Neural cell (in vitro differentiated cells): ENCODE data around the gene TBC1D16. TPM values are rescaled to one million over a fixed set of nuclear protein-coding genes. Genes with fewer than 3 reads are reported as not detected.

ENCODE experiments used
- H2AFZ ChIP-seq: fragments of 200-600, 300-800 bp; sonication (generic), shearing (Covaris generic); 2 replicates; pipeline ENCODE4 v1.6.0; 2014; ENCODE audit warnings: low read depth, mild to moderate bottlenecking, antibody characterized with exemption, low read length, moderate library complexity
- H3F3A ChIP-seq: fragments of 200-600 bp; shearing (Covaris generic); 2 replicates; pipeline ENCODE4 v1.6.1; 2016; ENCODE audit warnings: mild to moderate bottlenecking, moderate library complexity, mixed read lengths, antibody characterized with exemption, low read length; ENCODE audit not compliant: insufficient read depth, poor library complexity, severe bottlenecking
- H3K27ac ChIP-seq: fragments of 200-600, 300-800 bp; sonication (generic), shearing (Covaris generic); 2 replicates; pipeline ENCODE4 v1.5.1; 2014; ENCODE audit warnings: mild to moderate bottlenecking, low read length, moderate library complexity
- H3K27me3 ChIP-seq: fragments of 300-800, 200-600 bp; sonication (generic), shearing (Covaris generic); 2 replicates; pipeline ENCODE4 v1.6.0; 2014; ENCODE audit warnings: mild to moderate bottlenecking, low read depth, low read length, moderate library complexity; ENCODE audit not compliant: insufficient read depth
- H3K36me3 ChIP-seq: fragments of 300-800, 200-600 bp; sonication (generic), shearing (Covaris generic); 2 replicates; pipeline ENCODE4 v1.5.1; 2014; ENCODE audit warnings: mild to moderate bottlenecking, antibody characterized with exemption, low read length, moderate library complexity; ENCODE audit not compliant: insufficient read depth
- H3K4me2 ChIP-seq: fragments of 300-800, 200-600 bp; sonication (generic), shearing (Covaris generic); 2 replicates; pipeline ENCODE4 v1.6.0; 2014; ENCODE audit warnings: mild to moderate bottlenecking, low read length
- H3K4me3 ChIP-seq: fragments of 300-800, 200-600 bp; sonication (generic), shearing (Covaris generic); 2 replicates; pipeline ENCODE4 v1.5.1; 2014; ENCODE audit warnings: mild to moderate bottlenecking, low read length, moderate library complexity
- H3K79me2 ChIP-seq: fragments of 200-600 bp; shearing (Covaris generic); replicated peaks from 2 replicates; pipeline ENCODE4 v1.6.0; 2014; ENCODE audit warnings: mild to moderate bottlenecking, low read length, moderate library complexity; ENCODE audit not compliant: insufficient read depth
- H3K9ac ChIP-seq: fragments of 300-800, 200-600 bp; sonication (generic), shearing (Covaris generic); 2 replicates; pipeline ENCODE4 v1.6.1; 2016; ENCODE audit warnings: mild to moderate bottlenecking, low read length, mixed read lengths
- H3K9me2 ChIP-seq: fragments of 200-600 bp; shearing (Covaris generic); 2 replicates; pipeline ENCODE4 v1.6.1; 2016; ENCODE audit warnings: mild to moderate bottlenecking, low read length, mixed read lengths; ENCODE audit not compliant: insufficient read depth
- H3K9me3 ChIP-seq: fragments of 200-600, 300-800 bp; sonication (generic), shearing (Covaris generic); 2 replicates; pipeline ENCODE4 v1.6.1; 2016; ENCODE audit warnings: mild to moderate bottlenecking, mixed run types, low read length, moderate library complexity, mixed read lengths
- H4K20me1 ChIP-seq: fragments of 200-600 bp; shearing (Covaris generic); 2 replicates; pipeline ENCODE4 v1.6.1; 2016; ENCODE audit warnings: mild to moderate bottlenecking, mixed run types; ENCODE audit not compliant: insufficient read depth
- EP300 ChIP-seq: fragments of 450-650 bp; conservative IDR thresholded peaks from 2 replicates; pipeline ENCODE4 v1.6.1; 2014; ENCODE audit warnings: antibody characterized with exemption, mild to moderate bottlenecking, moderate library complexity; ENCODE audit not compliant: poor library complexity, severe bottlenecking
- EZH2 ChIP-seq: fragments of 200-600, 300-800 bp; shearing (Covaris generic), sonication (generic); IDR thresholded peaks from 2 replicates; pipeline ENCODE4 v1.6.1; 2014; ENCODE audit warnings: antibody characterized with exemption, low read length, borderline replicate concordance, mild to moderate bottlenecking; ENCODE audit not compliant: insufficient read depth, poor library complexity, severe bottlenecking
- MXI1 ChIP-seq: fragments of 450-650 bp; conservative IDR thresholded peaks from 2 replicates; pipeline ENCODE4 v1.6.1; 2014; ENCODE audit warnings: antibody characterized with exemption, mild to moderate bottlenecking; ENCODE audit not compliant: poor library complexity, severe bottlenecking
- POLR2AphosphoS5 ChIP-seq: IDR thresholded peaks from 2 replicates; pipeline ENCODE4 v1.6.1; 2012
- RAD21 ChIP-seq: fragments of 450-650 bp; conservative IDR thresholded peaks from 2 replicates; pipeline ENCODE4 v1.6.1; 2014; ENCODE audit warnings: antibody characterized with exemption, mild to moderate bottlenecking, moderate library complexity
- REST ChIP-seq: IDR thresholded peaks from 2 replicates; pipeline ENCODE4 v1.6.1; 2012; ENCODE audit warnings: borderline replicate concordance
- SMC3 ChIP-seq: fragments of 450-650 bp; conservative IDR thresholded peaks from 2 replicates; pipeline ENCODE4 v1.6.1; 2014; ENCODE audit warnings: antibody characterized with exemption, mild to moderate bottlenecking, moderate library complexity; ENCODE audit not compliant: poor library complexity
- TAF1 ChIP-seq: IDR thresholded peaks from 2 replicates; pipeline ENCODE4 v1.6.1; 2012; ENCODE audit warnings: low read depth
- polyA plus RNA-seq: library from polyadenylated mRNA; depleted of rRNA; stranded (reverse); fragments of >200 nt; gene quantifications from 2 replicates; pipeline ENCODE4 v1.2.3, GENCODE V29; 2014
- TF ChIP-seq, protein P1 (sequence below): fragments of 450-650 bp; IDR thresholded peaks from 2 replicates; pipeline ENCODE4 v1.5.1; 2014; ENCODE audit warnings: antibody characterized with exemption, mild to moderate bottlenecking, moderate library complexity; ENCODE audit not compliant: poor library complexity, severe bottlenecking

The TBC1D16 gene
- polyA plus RNA-seq, 1 donor from 2014 or later: 19.8 TPM

DNA sequence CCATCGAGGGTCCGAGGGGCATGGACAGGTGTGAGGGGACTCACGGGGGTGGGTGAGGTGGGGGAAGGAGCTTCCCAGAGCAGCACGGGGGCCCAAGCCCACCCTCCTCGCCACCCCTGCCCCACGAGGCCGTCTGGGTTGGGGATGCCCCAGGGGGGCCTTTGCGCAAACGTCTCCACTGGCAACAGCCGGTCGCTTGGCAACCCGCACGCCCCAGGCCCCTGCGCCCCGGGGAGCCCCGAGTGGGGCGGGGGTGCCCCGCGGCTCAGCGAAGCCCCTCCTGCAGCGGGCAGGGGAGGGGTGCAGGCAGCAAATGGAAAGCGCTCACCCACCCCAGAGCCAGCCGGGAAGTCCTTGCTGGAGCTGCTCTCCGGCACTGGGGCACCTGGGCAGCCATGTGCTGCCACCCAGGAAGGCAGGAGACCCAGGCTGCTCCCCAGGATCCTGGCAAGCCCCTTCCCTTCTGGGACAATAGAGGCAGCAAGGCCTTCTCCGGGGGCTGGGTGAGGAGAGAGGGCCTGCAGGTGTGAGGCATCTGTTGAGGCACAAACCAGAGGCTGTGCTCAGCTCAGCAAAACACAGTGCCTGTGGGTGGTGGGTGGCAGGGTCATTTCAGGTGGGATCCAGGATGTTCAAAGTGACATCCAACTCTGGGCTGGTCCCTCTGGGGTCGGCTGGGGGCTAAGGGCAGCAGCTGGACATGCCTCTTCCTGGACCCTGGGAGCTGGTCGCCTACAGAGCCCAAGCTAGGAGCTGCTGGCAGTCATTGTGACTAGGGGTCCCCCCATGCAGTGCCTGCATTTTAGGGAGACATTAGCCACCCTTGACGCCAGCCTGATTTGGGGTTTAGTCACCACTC, 115.6 kb downstream of the TBC1D16 start:
- TF ChIP-seq MXI1: no peak
- H3K27ac ChIP-seq: no peak overlapping the region
- H3K36me3 ChIP-seq: no peaks in the 10 kb centered on the region
- H3K4me2 ChIP-seq: no peak overlapping the region
- H3F3A ChIP-seq: no peaks in the 10 kb centered on the region
- no peak overlapping the region for H3K9ac ChIP-seq
- H3K4me3 ChIP-seq: no peak overlapping the region
- no peaks in the 10 kb centered on the region for H3K79me2 ChIP-seq
- H3K9me3 ChIP-seq: no peaks in the 10 kb centered on the region
- no peaks in the 10 kb centered on the region for H3K9me2 ChIP-seq
- no peaks in the 10 kb centered on the region for H3K27me3 ChIP-seq
- no peak overlapping the region for H2AFZ ChIP-seq
- no peaks in the 10 kb centered on the region for H4K20me1 ChIP-seq

DNA sequence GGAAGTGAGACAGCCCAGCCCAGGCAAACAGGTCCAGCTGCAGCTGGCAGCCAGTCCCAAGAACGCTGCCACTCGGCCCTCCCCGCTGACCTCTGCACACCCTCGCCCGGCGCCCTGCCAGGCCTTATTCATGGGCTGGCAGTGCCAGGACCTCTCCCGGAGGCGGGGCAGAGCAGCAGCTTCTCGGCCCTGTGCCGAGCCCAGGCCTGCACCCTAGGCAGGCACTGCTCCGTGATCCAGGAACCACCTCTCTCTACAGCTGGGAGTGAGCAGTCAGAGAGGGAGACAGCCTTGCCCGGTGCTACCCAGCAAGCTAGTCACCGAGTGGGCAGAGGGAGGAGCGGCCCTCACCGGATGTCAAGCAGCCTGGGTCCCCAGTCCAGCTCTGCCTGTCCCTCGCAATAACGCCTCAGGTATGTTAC, 116.5 kb downstream of the TBC1D16 start:
- H2AFZ ChIP-seq: no peak overlapping the region
- no peaks in the 10 kb centered on the region for H3K9me2 ChIP-seq
- H3K27me3 ChIP-seq: no peaks in the 10 kb centered on the region
- no peak overlapping the region for H3K4me3 ChIP-seq
- H3F3A ChIP-seq: no peaks in the 10 kb centered on the region
- no peak for TF ChIP-seq TAF1
- no peak for TF ChIP-seq MXI1
- no peak for TF ChIP-seq RAD21
- no peak for TF ChIP-seq EZH2
- no peak for TF ChIP-seq EP300
- no peak for TF ChIP-seq POLR2AphosphoS5
- TF ChIP-seq REST: no peak
- TF ChIP-seq, protein P1, sequence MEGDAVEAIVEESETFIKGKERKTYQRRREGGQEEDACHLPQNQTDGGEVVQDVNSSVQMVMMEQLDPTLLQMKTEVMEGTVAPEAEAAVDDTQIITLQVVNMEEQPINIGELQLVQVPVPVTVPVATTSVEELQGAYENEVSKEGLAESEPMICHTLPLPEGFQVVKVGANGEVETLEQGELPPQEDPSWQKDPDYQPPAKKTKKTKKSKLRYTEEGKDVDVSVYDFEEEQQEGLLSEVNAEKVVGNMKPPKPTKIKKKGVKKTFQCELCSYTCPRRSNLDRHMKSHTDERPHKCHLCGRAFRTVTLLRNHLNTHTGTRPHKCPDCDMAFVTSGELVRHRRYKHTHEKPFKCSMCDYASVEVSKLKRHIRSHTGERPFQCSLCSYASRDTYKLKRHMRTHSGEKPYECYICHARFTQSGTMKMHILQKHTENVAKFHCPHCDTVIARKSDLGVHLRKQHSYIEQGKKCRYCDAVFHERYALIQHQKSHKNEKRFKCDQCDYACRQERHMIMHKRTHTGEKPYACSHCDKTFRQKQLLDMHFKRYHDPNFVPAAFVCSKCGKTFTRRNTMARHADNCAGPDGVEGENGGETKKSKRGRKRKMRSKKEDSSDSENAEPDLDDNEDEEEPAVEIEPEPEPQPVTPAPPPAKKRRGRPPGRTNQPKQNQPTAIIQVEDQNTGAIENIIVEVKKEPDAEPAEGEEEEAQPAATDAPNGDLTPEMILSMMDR: no peak
- TF ChIP-seq SMC3: no peak
- H3K36me3 ChIP-seq: no peaks in the 10 kb centered on the region
- H3K79me2 ChIP-seq: no peaks in the 10 kb centered on the region
- no peaks in the 10 kb centered on the region for H4K20me1 ChIP-seq
- no peak overlapping the region for H3K9ac ChIP-seq
- H3K27ac ChIP-seq: no peak overlapping the region
- H3K9me3 ChIP-seq: no peaks in the 10 kb centered on the region
- H3K4me2 ChIP-seq: no peak overlapping the region
